IMR-90 (cell line): ENCODE measurements around the gene PKNOX1.
"Not testable (repeated sequence)": the region's sequence is repeated elsewhere in the genome, so short reads cannot be mapped to it uniquely, and the experiment has no call there.

Experiments used
- BHLHE40 ChIP-seq: fragments of 150-350 bp; IDR thresholded peaks from 2 replicates; pipeline ENCODE4 v1.6.1; 2016; ENCODE audit warnings: mild to moderate bottlenecking, low read depth, low read length
- CEBPB ChIP-seq: IDR thresholded peaks from 2 replicates; pipeline ENCODE4 v1.6.1; 2012; ENCODE audit warnings: low read depth, low read length, improper control_type of control experiment
- POLR2A ChIP-seq: IDR thresholded peaks from 2 replicates; pipeline ENCODE4 v1.6.1; 2012; ENCODE audit warnings: mild to moderate bottlenecking, low read depth, low read length
- RAD21 ChIP-seq: IDR thresholded peaks from 2 replicates; pipeline ENCODE4 v1.6.1; 2012; ENCODE audit warnings: low read length, improper control_type of control experiment
- RCOR1 ChIP-seq: IDR thresholded peaks from 2 replicates; pipeline ENCODE4 v1.6.1; 2012; ENCODE audit warnings: mild to moderate bottlenecking, low read length, improper control_type of control experiment; ENCODE audit not compliant: insufficient replicate concordance
- SMC3 ChIP-seq: fragments of 150-350 bp; IDR thresholded peaks from 2 replicates; pipeline ENCODE4 v1.6.1; 2016; ENCODE audit warnings: low read depth, mild to moderate bottlenecking, antibody characterized with exemption, low read length, moderate library complexity
- TF ChIP-seq, protein P1 (sequence below): conservative IDR thresholded peaks from 2 replicates; pipeline ENCODE4 v1.5.1; 2012; ENCODE audit warnings: mild to moderate bottlenecking, low read depth, low read length, improper control_type of control experiment

DNA sequence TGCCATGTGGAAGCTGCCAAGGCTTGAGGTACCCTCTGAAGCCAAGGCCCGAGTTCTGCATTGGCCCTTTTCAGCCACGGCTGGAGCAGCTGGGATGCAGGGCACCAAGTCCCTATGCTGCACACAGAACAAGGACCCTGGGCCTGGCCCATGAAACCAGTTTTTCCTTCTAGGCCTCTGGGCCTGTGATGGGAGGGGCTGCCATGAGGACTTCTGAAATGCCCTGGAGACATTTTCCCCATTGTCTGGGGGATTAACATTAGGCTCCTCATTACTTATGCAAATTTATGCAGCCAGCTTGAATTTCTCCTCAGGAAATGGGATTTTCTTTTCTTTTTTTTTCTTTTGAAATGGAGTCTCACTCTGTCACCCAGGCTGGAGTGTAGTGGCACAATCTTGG is 24.8 kb downstream of the PKNOX1 start:
- TF ChIP-seq, protein P1, sequence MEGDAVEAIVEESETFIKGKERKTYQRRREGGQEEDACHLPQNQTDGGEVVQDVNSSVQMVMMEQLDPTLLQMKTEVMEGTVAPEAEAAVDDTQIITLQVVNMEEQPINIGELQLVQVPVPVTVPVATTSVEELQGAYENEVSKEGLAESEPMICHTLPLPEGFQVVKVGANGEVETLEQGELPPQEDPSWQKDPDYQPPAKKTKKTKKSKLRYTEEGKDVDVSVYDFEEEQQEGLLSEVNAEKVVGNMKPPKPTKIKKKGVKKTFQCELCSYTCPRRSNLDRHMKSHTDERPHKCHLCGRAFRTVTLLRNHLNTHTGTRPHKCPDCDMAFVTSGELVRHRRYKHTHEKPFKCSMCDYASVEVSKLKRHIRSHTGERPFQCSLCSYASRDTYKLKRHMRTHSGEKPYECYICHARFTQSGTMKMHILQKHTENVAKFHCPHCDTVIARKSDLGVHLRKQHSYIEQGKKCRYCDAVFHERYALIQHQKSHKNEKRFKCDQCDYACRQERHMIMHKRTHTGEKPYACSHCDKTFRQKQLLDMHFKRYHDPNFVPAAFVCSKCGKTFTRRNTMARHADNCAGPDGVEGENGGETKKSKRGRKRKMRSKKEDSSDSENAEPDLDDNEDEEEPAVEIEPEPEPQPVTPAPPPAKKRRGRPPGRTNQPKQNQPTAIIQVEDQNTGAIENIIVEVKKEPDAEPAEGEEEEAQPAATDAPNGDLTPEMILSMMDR: not testable (repeated sequence)
- TF ChIP-seq BHLHE40, RCOR1, POLR2A, RAD21, CEBPB, SMC3: not testable (repeated sequence)
